ENCODE measurements around the gene SPIC.

DNA sequence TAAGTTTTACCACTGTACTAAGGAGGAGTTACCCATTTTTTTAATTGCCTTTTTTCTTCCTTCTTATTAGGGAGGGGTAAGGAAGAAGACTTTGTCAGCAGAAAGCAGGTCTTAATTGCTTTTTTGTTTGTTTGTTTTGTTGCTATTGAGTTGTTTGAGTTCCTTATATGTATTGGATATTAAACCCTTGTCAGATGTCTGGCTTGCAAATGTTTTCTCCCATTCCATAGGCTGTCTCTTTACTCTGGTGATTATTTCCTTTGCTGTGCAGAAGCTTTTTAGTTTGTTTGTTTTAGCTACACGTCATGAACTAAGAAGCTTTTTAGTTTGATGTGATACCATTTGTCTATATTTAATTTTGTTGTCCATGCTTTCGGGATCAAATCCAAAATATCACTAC lies 13.3 kb downstream of the SPIC start:
- TF ChIP-seq FOXK2 (IDR thresholded peaks at IDR 0.05) (no peak), FOXM1 (IDR thresholded peaks at IDR 0.05; ENCODE audit: borderline replicate concordance) (no peak), NFRKB (IDR thresholded peaks at IDR 0.05) (no peak), SP1 (IDR thresholded peaks at IDR 0.05) (no peak), BHLHE40 (IDR thresholded peaks at IDR 0.05; ENCODE audit: borderline replicate concordance) (no peak), LEF1 (IDR thresholded peaks at IDR 0.05; ENCODE audit: borderline replicate concordance) (no peak), ARNT (IDR thresholded peaks at IDR 0.05) (no peak), ELF4 (IDR thresholded peaks at IDR 0.05) (no peak)

All from HEK293T (cell line).